Parathyroid adenoma (tissue), 2 donors: ENCODE data around the gene BBLN.

Source experiments
- H2AFZ ChIP-seq: fragments of 300-600 bp; sonication (generic); one replicate; pipeline ENCODE4 v1.7.0; 2017; ENCODE audit warnings: antibody characterized with exemption, mild to moderate bottlenecking
- H3K27ac ChIP-seq: fragments of 300-600 bp; sonication (generic); one replicate; pipeline ENCODE4 v1.7.0; 2017
- H3K27me3 ChIP-seq: fragments of 300-600 bp; sonication (generic); one replicate; pipeline ENCODE4 v1.7.0; 2017; ENCODE audit warnings: low read length; ENCODE audit not compliant: control insufficient read depth, insufficient read depth
- H3K36me3 ChIP-seq: fragments of 300-600 bp; sonication (generic); one replicate; pipeline ENCODE4 v1.7.0; 2017; ENCODE audit warnings: low read length; ENCODE audit not compliant: control insufficient read depth, insufficient read depth
- H3K4me1 ChIP-seq: fragments of 300-600 bp; sonication (generic); one replicate; pipeline ENCODE4 v1.7.0; 2017; ENCODE audit warnings: control low read depth
- H3K4me2 ChIP-seq: fragments of 300-600 bp; sonication (generic); one replicate; pipeline ENCODE4 v1.7.0; 2017; ENCODE audit warnings: low read length
- H3K4me3 ChIP-seq: fragments of 300-600 bp; sonication (generic); one replicate; pipeline ENCODE4 v1.7.0; 2017; ENCODE audit warnings: low read depth, low read length
- H3K79me2 ChIP-seq: fragments of 300-600 bp; sonication (generic); one replicate; pipeline ENCODE4 v1.7.0; 2017; ENCODE audit warnings: control low read depth
- H3K9ac ChIP-seq: fragments of 300-600 bp; sonication (generic); one replicate; pipeline ENCODE4 v1.7.0; 2017; ENCODE audit warnings: mild to moderate bottlenecking
- H3K9me3 ChIP-seq: fragments of 300-600 bp; sonication (generic); one replicate; pipeline ENCODE4 v1.7.0; 2017; ENCODE audit warnings: low read length; ENCODE audit not compliant: control insufficient read depth
- TF ChIP-seq, protein P1 (sequence below): fragments of 300-600 bp; sonication (generic); IDR thresholded peaks from one replicate; pipeline ENCODE4 v1.7.0; 2017; ENCODE audit warnings: antibody characterized with exemption, mild to moderate bottlenecking
- donor health status: primary hyperparathyroidism.

BBLN gene

DNA sequence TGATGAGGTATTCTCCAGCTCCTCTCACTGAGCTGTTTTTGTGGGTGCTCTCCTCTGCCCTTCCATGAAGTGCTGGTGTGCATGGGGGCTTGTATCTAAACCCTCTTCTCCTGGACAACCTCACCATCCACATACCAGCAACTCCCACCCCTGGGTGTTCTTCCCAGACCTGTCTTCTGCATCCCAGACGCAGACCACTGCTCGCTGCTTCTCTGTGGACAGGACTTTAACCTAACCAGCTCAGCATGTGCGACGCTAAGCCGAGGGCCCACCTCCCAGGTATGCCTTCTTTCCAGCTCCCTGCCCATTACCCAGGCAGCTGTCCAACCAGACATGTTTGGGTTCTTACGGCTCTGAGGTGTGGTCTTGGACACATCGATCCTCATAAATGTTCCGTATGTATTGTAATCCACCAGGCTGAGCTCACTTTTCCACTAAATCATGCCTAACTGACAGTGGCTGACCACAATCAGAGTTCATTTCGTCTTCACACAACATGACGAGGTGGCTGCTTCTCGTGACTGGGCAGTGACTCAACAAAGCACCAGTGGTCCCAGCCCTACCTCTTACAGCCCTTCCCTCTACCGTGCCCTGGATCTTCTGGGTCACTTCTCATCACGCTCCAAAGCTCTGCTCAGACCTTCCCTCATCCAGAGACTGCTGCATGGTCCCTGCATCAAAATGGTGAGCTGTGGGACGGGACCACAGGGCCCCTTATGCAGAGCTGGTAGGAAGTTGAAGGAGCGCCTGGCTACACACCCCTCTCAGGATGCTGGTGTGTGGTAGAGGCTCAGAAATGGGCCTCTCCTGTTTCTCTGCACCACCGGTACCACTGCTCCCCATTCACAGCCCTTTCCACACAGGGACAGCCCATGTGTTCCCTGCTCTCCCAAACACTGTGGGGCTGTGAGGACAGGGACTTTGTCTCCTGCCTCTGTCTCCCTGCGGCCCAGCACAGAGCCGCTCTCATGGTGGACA lies 23.0 kb upstream of the BBLN start:
- TF ChIP-seq, protein P1, sequence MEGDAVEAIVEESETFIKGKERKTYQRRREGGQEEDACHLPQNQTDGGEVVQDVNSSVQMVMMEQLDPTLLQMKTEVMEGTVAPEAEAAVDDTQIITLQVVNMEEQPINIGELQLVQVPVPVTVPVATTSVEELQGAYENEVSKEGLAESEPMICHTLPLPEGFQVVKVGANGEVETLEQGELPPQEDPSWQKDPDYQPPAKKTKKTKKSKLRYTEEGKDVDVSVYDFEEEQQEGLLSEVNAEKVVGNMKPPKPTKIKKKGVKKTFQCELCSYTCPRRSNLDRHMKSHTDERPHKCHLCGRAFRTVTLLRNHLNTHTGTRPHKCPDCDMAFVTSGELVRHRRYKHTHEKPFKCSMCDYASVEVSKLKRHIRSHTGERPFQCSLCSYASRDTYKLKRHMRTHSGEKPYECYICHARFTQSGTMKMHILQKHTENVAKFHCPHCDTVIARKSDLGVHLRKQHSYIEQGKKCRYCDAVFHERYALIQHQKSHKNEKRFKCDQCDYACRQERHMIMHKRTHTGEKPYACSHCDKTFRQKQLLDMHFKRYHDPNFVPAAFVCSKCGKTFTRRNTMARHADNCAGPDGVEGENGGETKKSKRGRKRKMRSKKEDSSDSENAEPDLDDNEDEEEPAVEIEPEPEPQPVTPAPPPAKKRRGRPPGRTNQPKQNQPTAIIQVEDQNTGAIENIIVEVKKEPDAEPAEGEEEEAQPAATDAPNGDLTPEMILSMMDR = no peak
- H3K4me1 ChIP-seq = no peaks in the 10 kb centered on the region
- H3K36me3 ChIP-seq = no peaks in the 10 kb centered on the region
- H3K4me2 ChIP-seq = no peak overlapping the region
- no peaks in the 10 kb centered on the region for H3K27me3 ChIP-seq
- no peak overlapping the region for H3K4me3 ChIP-seq
- no peak overlapping the region for H2AFZ ChIP-seq
- no peak overlapping the region for H3K27ac ChIP-seq
- no peaks in the 10 kb centered on the region for H3K9me3 ChIP-seq
- H3K9ac ChIP-seq = no peak overlapping the region
- no peaks in the 10 kb centered on the region for H3K79me2 ChIP-seq

DNA sequence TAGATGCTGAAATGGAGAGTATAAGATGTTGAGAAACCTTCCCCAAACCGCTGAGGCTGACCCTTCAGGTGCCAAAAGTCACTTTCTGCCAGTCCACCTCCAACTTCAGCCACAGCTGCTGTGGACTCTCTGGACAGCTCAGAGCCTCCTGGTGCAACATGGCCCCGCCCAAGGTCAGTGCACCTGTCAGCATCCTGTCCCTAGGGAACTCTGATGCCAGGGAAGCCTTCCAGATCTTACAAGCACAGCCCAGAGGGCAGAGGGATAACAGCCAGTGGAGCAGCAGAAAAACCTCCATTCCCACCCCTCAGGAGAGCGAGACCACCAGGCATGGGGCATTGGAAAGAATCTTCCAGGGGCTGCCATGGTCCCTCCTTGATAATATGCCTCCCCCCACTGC lies 22.1 kb upstream of the BBLN start:
- TF ChIP-seq, protein P1 = no peak
- H3K4me2 ChIP-seq = no peak overlapping the region
- no peak overlapping the region for H3K9ac ChIP-seq
- H3K9me3 ChIP-seq = no peaks in the 10 kb centered on the region
- H3K36me3 ChIP-seq = no peaks in the 10 kb centered on the region
- H3K27me3 ChIP-seq = no peaks in the 10 kb centered on the region
- H3K27ac ChIP-seq = no peak overlapping the region
- no peak overlapping the region for H2AFZ ChIP-seq
- H3K4me1 ChIP-seq = no peaks in the 10 kb centered on the region
- H3K79me2 ChIP-seq = no peaks in the 10 kb centered on the region
- no peak overlapping the region for H3K4me3 ChIP-seq

DNA sequence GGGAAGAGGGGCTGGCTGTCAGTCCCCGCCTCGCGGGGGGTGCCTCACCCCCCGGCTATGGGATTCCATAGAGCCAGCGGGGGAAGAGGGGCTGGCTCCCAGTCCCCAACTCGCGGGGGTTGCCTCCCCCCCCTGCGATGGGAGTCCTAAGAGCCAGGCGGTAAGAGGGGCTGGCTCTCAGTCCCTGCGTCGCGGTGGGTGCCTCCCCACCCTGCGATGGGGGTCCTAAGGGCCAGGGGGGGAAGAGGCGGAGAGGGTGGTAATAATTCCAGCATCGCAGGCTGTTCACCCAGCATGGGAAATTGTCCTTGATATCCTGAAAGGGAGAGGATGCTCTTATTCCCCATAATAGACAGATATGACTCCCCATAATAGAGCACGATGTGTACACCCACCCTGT lies 20.4 kb upstream of the BBLN start:
- Histone ChIP-seq H3K9ac (no peak overlapping the region), H3K27ac (no peak overlapping the region), H3K79me2 (no peaks in the 10 kb centered on the region), H3K36me3 (no peaks in the 10 kb centered on the region), H3K4me2 (no peak overlapping the region), H2AFZ (no peak overlapping the region), H3K4me1 (no peaks in the 10 kb centered on the region), H3K27me3 (no peaks in the 10 kb centered on the region), H3K9me3 (no peaks in the 10 kb centered on the region), H3K4me3 (no peak overlapping the region)
- TF ChIP-seq, protein P1 = no peak

DNA sequence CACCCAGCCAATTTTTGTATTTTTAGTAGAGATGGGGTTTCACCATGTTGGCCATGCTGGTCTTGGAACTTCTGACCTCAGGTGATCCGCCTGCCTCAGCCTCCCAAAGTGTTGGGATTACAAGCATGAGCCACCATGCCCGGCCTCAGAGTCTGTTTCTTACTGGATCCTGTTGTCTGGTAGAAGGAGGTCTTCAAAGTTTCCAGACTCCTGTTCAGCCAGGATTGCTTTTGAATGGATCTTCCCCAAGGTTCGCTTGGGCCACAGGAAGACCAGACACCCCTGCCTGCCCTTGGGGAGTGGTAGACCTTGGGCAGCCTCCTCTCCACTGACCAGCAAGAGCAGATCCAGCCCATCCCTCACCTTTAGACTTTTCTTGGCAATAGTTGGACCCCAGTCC lies 18.5 kb upstream of the BBLN start:
- no peak overlapping the region for H3K27ac ChIP-seq
- TF ChIP-seq, protein P1 = no peak

More for the DNA sequence above, 18.5 kb upstream of the BBLN start:
- no peaks in the 10 kb centered on the region for H3K27me3 ChIP-seq
- H3K9ac ChIP-seq = no peak overlapping the region
- no peaks in the 10 kb centered on the region for H3K9me3 ChIP-seq
- H3K4me2 ChIP-seq = no peak overlapping the region
- H3K4me3 ChIP-seq = no peak overlapping the region
- H3K4me1 ChIP-seq = no peaks in the 10 kb centered on the region
- H3K36me3 ChIP-seq = no peaks in the 10 kb centered on the region
- H2AFZ ChIP-seq = no peak overlapping the region
- H3K79me2 ChIP-seq = no peaks in the 10 kb centered on the region
